Trophoblast cell (in vitro differentiated cells and primary cell): ENCODE data around the gene FRMD8.
A peak's percentile ranks its signal among the peaks of the same experiment; 100 is the strongest.

Source experiments
- DNase-seq, 2 donors: peaks; one replicate each; pipeline ENCODE4 v3.0.0-alpha.2; 2016
- H2AFZ ChIP-seq: 2 replicates; pipeline ENCODE4 v1.6.1; 2013; ENCODE audit warnings: low read length, moderate library complexity, mild to moderate bottlenecking; ENCODE audit not compliant: insufficient read depth, poor library complexity
- H2AK5ac ChIP-seq: 2 replicates; pipeline ENCODE4 v1.6.1; 2013; ENCODE audit warnings: mild to moderate bottlenecking, low read length
- H2BK120ac ChIP-seq: 2 replicates; pipeline ENCODE4 v1.6.1; 2013; ENCODE audit warnings: low read length, mild to moderate bottlenecking, moderate library complexity; ENCODE audit not compliant: insufficient read depth, poor library complexity
- H2BK12ac ChIP-seq: 2 replicates; pipeline ENCODE4 v1.6.1; 2013; ENCODE audit warnings: mild to moderate bottlenecking, low read length, moderate library complexity
- H2BK5ac ChIP-seq: 2 replicates; pipeline ENCODE4 v1.6.1; 2013; ENCODE audit warnings: low read length, low read depth, moderate library complexity, mild to moderate bottlenecking; ENCODE audit not compliant: poor library complexity
- H3K14ac ChIP-seq: 2 replicates; pipeline ENCODE4 v1.6.1; 2013; ENCODE audit warnings: mild to moderate bottlenecking, low read length
- H3K18ac ChIP-seq: 2 replicates; pipeline ENCODE4 v1.6.1; 2013; ENCODE audit warnings: mild to moderate bottlenecking, low read length
- H3K23ac ChIP-seq: 2 replicates; pipeline ENCODE4 v1.6.1; 2013; ENCODE audit warnings: low read length
- H3K27ac ChIP-seq: 2 replicates; pipeline ENCODE4 v1.5.1; 2013; ENCODE audit warnings: low read depth, mild to moderate bottlenecking, inconsistent platforms, low read length, moderate library complexity
- H3K27me3 ChIP-seq: 2 replicates; pipeline ENCODE4 v1.6.1; 2013; ENCODE audit warnings: inconsistent platforms, mild to moderate bottlenecking, low read length, moderate library complexity; ENCODE audit not compliant: insufficient read depth
- H3K36me3 ChIP-seq, 2 experiments: 1 replicate in 1 of 2; 2 replicates in 1 of 2; pipeline ENCODE4 v1.6.1; 2013; ENCODE audit warnings: low read length in 2 of 2, mild to moderate bottlenecking in 2 of 2, moderate library complexity in 1 of 2; ENCODE audit not compliant: insufficient read depth in 2 of 2, control insufficient read depth in 1 of 2
- H3K4ac ChIP-seq: 2 replicates; pipeline ENCODE4 v1.6.1; 2013; ENCODE audit warnings: low read depth, mild to moderate bottlenecking, low read length, moderate library complexity
- H3K4me1 ChIP-seq, 2 experiments: 1 replicate in 1 of 2; 2 replicates in 1 of 2; pipeline ENCODE4 v1.6.1; 2013; ENCODE audit warnings: low read length in 2 of 2, mild to moderate bottlenecking in 2 of 2, moderate library complexity in 1 of 2; ENCODE audit not compliant: insufficient read depth in 2 of 2, control insufficient read depth in 1 of 2
- H3K4me2 ChIP-seq: 2 replicates; pipeline ENCODE4 v1.6.1; 2013; ENCODE audit warnings: inconsistent platforms, mild to moderate bottlenecking, low read length, moderate library complexity
- H3K4me3 ChIP-seq: 2 replicates; pipeline ENCODE4 v1.5.1; 2013; ENCODE audit warnings: mild to moderate bottlenecking, low read depth, low read length, inconsistent platforms
- H3K79me1 ChIP-seq: one replicate; pipeline ENCODE4 v1.6.1; 2013; ENCODE audit warnings: low read length
- H3K79me2 ChIP-seq: 2 replicates; pipeline ENCODE4 v1.6.1; 2013; ENCODE audit warnings: low read length, mild to moderate bottlenecking; ENCODE audit not compliant: control insufficient read depth, insufficient read depth, poor library complexity
- H3K9ac ChIP-seq: 2 replicates; pipeline ENCODE4 v1.6.1; 2013; ENCODE audit warnings: mild to moderate bottlenecking, low read length
- H3K9me3 ChIP-seq: 2 replicates; pipeline ENCODE4 v1.6.1; 2013; ENCODE audit warnings: low read depth, mild to moderate bottlenecking, control low read depth, inconsistent platforms, low read length; ENCODE audit not compliant: insufficient read depth
- H4K12ac ChIP-seq: 2 replicates; pipeline ENCODE4 v1.6.1; 2013; ENCODE audit warnings: low read depth, mild to moderate bottlenecking, low read length, moderate library complexity
- H4K8ac ChIP-seq: 2 replicates; pipeline ENCODE4 v1.6.1; 2013; ENCODE audit warnings: low read depth, mild to moderate bottlenecking, low read length, moderate library complexity
- H4K91ac ChIP-seq: one replicate; pipeline ENCODE4 v1.6.1; 2013; ENCODE audit warnings: low read depth, mild to moderate bottlenecking, low read length, moderate library complexity
- WGBS: extraction: QIAGEN DNeasy Blood & Tissue Kit; methylation state at CpG from one replicate; pipeline ENCODE4 v1.1.7; 2013; ENCODE audit warnings: missing lambda C conversion rate; ENCODE audit not compliant: insufficient read length, insufficient coverage; ENCODE audit errors: extremely low coverage; 5-methylcytosine and 5-hydroxymethylcytosine counted together

The FRMD8 gene

GRCh38 chr11:65422633-65423515 lies 36.4 kb downstream of the FRMD8 start, which contains the start of gene NEAT1:
Gene NEAT1 (plus strand): TSS chr11:65422798.
- peaks cover 50% of the 10 kb centered on the region for H3K79me1 ChIP-seq
- H3K9me3 ChIP-seq = no peaks in the 10 kb centered on the region
- peak within 1 kb of the TSS; percentile 97 for H3K27ac ChIP-seq
- H2BK120ac ChIP-seq = peak within 1 kb of the TSS; percentile 99
- peaks cover 47% of the 10 kb centered on the region for H3K79me2 ChIP-seq
- H3K4me3 ChIP-seq = peak within 1 kb of the TSS; percentile 66
- H3K9ac ChIP-seq = peak within 1 kb of the TSS; percentile 81
- H2BK12ac ChIP-seq = peak within 1 kb of the TSS; percentile 97
- H4K12ac ChIP-seq = peak within 1 kb of the TSS; percentile 98
- H3K14ac ChIP-seq = peak within 1 kb of the TSS; percentile 99
- H2BK5ac ChIP-seq = peak within 1 kb of the TSS; percentile 100
- H2AK5ac ChIP-seq = peak within 1 kb of the TSS; percentile 92
- H4K91ac ChIP-seq = peak within 1 kb of the TSS; percentile 100
- H3K4me1 ChIP-seq = peaks cover 43 to 64% of the 10 kb centered on the region in 2 experiments
- H2AFZ ChIP-seq = peak within 1 kb of the TSS; percentile 81
- peak; percentile 80 to 94 for DNase-seq
- H3K36me3 ChIP-seq = peaks cover 5 to 7% of the 10 kb centered on the region in 2 experiments
- H3K23ac ChIP-seq = no peak within 1 kb of the TSS
- peak within 1 kb of the TSS; percentile 99 for H3K4ac ChIP-seq
- H3K4me2 ChIP-seq = peak within 1 kb of the TSS; percentile 81
- H4K8ac ChIP-seq = peak within 1 kb of the TSS; percentile 98
- H3K27me3 ChIP-seq = no peaks in the 10 kb centered on the region
- peak within 1 kb of the TSS; percentile 98 for H3K18ac ChIP-seq
- WGBS = no CpG with 5 or more reads among the region's 40 CpGs

- peak overlapping the region; percentile 100 for H2BK5ac ChIP-seq
- peak overlapping the region; percentile 97 for H3K27ac ChIP-seq
- peak overlapping the region; percentile 81 for H3K4me2 ChIP-seq
- no peak overlapping the region for H2AFZ ChIP-seq
- H3K18ac ChIP-seq = peak overlapping the region; percentile 70
- peak overlapping the region; percentile 66 for H3K4me3 ChIP-seq
- peak overlapping the region; percentile 70 for H3K4ac ChIP-seq
- no peak overlapping the region for H2AK5ac ChIP-seq
- H3K36me3 ChIP-seq = peaks cover 5 to 7% of the 10 kb centered on the region in 2 experiments
- no peaks in the 10 kb centered on the region for H3K9me3 ChIP-seq
- H3K79me2 ChIP-seq = peaks cover 46% of the 10 kb centered on the region
- H4K8ac ChIP-seq = peak overlapping the region; percentile 93
- peaks cover 45% of the 10 kb centered on the region for H3K79me1 ChIP-seq
- peak overlapping the region; percentile 14 for H4K12ac ChIP-seq
- peak overlapping the region; percentile 100 for H4K91ac ChIP-seq
- H2BK12ac ChIP-seq = peak overlapping the region; percentile 34
- H2BK120ac ChIP-seq = peak overlapping the region; percentile 99
- H3K23ac ChIP-seq = no peak overlapping the region
- no peaks in the 10 kb centered on the region for H3K27me3 ChIP-seq
- peak overlapping the region; percentile 33 for H3K9ac ChIP-seq
- peak in 1 of 2 donors; percentile 42 for DNase-seq
- H3K4me1 ChIP-seq = peaks cover 37 to 59% of the 10 kb centered on the region in 2 experiments
- no CpG with 5 or more reads among the region's 19 CpGs for WGBS
- peak overlapping the region; percentile 97 for H3K14ac ChIP-seq
Observed at GRCh38 chr11:65423516-65424204, 37.2 kb downstream of the FRMD8 start.

GRCh38 chr11:65424205-65425104 lies 38.0 kb downstream of the FRMD8 start:
- no CpG with 5 or more reads among the region's 18 CpGs for WGBS

More at GRCh38 chr11:65424205-65425104, 38.0 kb downstream of the FRMD8 start:
- Histone ChIP-seq H2BK12ac (no peak overlapping the region), H3K79me2 (peaks cover 46% of the 10 kb centered on the region), H3K79me1 (peaks cover 37% of the 10 kb centered on the region), H3K36me3 (peaks cover 5 to 7% of the 10 kb centered on the region in 2 experiments), H3K23ac (no peak overlapping the region), H3K4me1 (peaks cover 36 to 55% of the 10 kb centered on the region in 2 experiments), H2BK5ac (peak overlapping the region; percentile 7), H4K91ac (no peak overlapping the region), H3K4me3 (peak overlapping the region; percentile 66), H3K4ac (peak overlapping the region; percentile 70), H3K18ac (peak overlapping the region; percentile 70), H2AK5ac (no peak overlapping the region), H3K27ac (peak overlapping the region; percentile 97), H4K8ac (peak overlapping the region; percentile 51), H3K9me3 (no peaks in the 10 kb centered on the region), H3K14ac (peak overlapping the region; percentile 64), H2BK120ac (peak overlapping the region; percentile 8), H2AFZ (peak overlapping the region; percentile 40), H3K27me3 (no peaks in the 10 kb centered on the region), H3K4me2 (peak overlapping the region; percentile 81), H3K9ac (peak overlapping the region; percentile 37), H4K12ac (no peak overlapping the region)
- peak in 1 of 2 donors; percentile 59 for DNase-seq
